ENCODE data around the gene HSDL2.

HSDL2 gene

GRCh38 chr9:112403614-112404201 lies 23.8 kb downstream of the HSDL2 start:
- H4K8ac ChIP-seq (ENCODE audit: low read depth, low read length) = no peak overlapping the region
- H3K4ac ChIP-seq (ENCODE audit: low read depth, low read length) = no peak overlapping the region
- no peak overlapping the region for H3K9ac ChIP-seq (ENCODE audit: low read length)
- no peaks in the 10 kb centered on the region for H3K36me3 ChIP-seq (ENCODE audit: control insufficient read depth, insufficient read depth, low read length)
- H2BK120ac ChIP-seq (ENCODE audit: low read depth, low read length) = no peak overlapping the region
- no peak overlapping the region for H2AK5ac ChIP-seq (ENCODE audit: low read length)
- H3K79me1 ChIP-seq (ENCODE audit: low read length) = no peaks in the 10 kb centered on the region
- H3K27ac ChIP-seq (ENCODE audit: low read depth, low read length) = no peak overlapping the region
- no peak overlapping the region for H2BK5ac ChIP-seq (ENCODE audit: low read length)
- H3K23ac ChIP-seq (ENCODE audit: low read length) = no peak overlapping the region
- H3K27me3 ChIP-seq (ENCODE audit: insufficient read depth, low read length, poor library complexity) = no peaks in the 10 kb centered on the region
- no CpG with 5 or more reads among the region's 4 CpGs for WGBS (ENCODE audit: extremely low coverage, insufficient coverage, low lambda C conversion rate)
- no peak overlapping the region for H3K4me2 ChIP-seq (ENCODE audit: low read length)
- no peak overlapping the region for H3K4me3 ChIP-seq (ENCODE audit: low read length)
- H4K5ac ChIP-seq (ENCODE audit: low read length) = no peak overlapping the region
- H3K56ac ChIP-seq (ENCODE audit: low read length) = no peak overlapping the region
- H3K79me2 ChIP-seq (ENCODE audit: control insufficient read depth, insufficient read depth, low read length) = no peaks in the 10 kb centered on the region
- no peak overlapping the region for H3K18ac ChIP-seq (ENCODE audit: low read length)
- DNase-seq = no peak
- H2BK15ac ChIP-seq (replicated peaks; ENCODE audit: low read depth) = no peak overlapping the region
- H3K4me1 ChIP-seq (ENCODE audit: control insufficient read depth, low read depth, low read length) = no peaks in the 10 kb centered on the region

GRCh38 chr9:112404508-112404932 lies 24.6 kb downstream of the HSDL2 start:
- no peak overlapping the region for H2BK120ac ChIP-seq (ENCODE audit: low read depth, low read length)
- H2BK15ac ChIP-seq (replicated peaks; ENCODE audit: low read depth) = no peak overlapping the region
- no peaks in the 10 kb centered on the region for H3K79me1 ChIP-seq (ENCODE audit: low read length)
- no peak overlapping the region for H3K27ac ChIP-seq (ENCODE audit: low read depth, low read length)
- no peaks in the 10 kb centered on the region for H3K4me1 ChIP-seq (ENCODE audit: control insufficient read depth, low read depth, low read length)
- no peak for DNase-seq
- no peak overlapping the region for H3K9ac ChIP-seq (ENCODE audit: low read length)
- no peak overlapping the region for H3K4ac ChIP-seq (ENCODE audit: low read depth, low read length)
- no peak overlapping the region for H2AK5ac ChIP-seq (ENCODE audit: low read length)
- no peaks in the 10 kb centered on the region for H3K79me2 ChIP-seq (ENCODE audit: control insufficient read depth, insufficient read depth, low read length)
- H3K4me2 ChIP-seq (ENCODE audit: low read length) = no peak overlapping the region
- H4K5ac ChIP-seq (ENCODE audit: low read length) = no peak overlapping the region
- H3K27me3 ChIP-seq (ENCODE audit: insufficient read depth, low read length, poor library complexity) = no peaks in the 10 kb centered on the region
- H3K56ac ChIP-seq (ENCODE audit: low read length) = no peak overlapping the region
- no peak overlapping the region for H3K23ac ChIP-seq (ENCODE audit: low read length)
- H3K18ac ChIP-seq (ENCODE audit: low read length) = no peak overlapping the region
- no peak overlapping the region for H3K4me3 ChIP-seq (ENCODE audit: low read length)
- H4K8ac ChIP-seq (ENCODE audit: low read depth, low read length) = no peak overlapping the region
- no CpG with 5 or more reads among the region's 3 CpGs for WGBS (ENCODE audit: extremely low coverage, insufficient coverage, low lambda C conversion rate)
- H3K36me3 ChIP-seq (ENCODE audit: control insufficient read depth, insufficient read depth, low read length) = no peaks in the 10 kb centered on the region
- no peak overlapping the region for H2BK5ac ChIP-seq (ENCODE audit: low read length)

- Histone ChIP-seq H3K4me1 (ENCODE audit: control insufficient read depth, low read depth, low read length) (no peaks in the 10 kb centered on the region), H3K79me2 (ENCODE audit: control insufficient read depth, insufficient read depth, low read length) (no peaks in the 10 kb centered on the region), H3K23ac (ENCODE audit: low read length) (no peak overlapping the region), H4K8ac (ENCODE audit: low read depth, low read length) (no peak overlapping the region), H3K56ac (ENCODE audit: low read length) (no peak overlapping the region), H3K36me3 (ENCODE audit: control insufficient read depth, insufficient read depth, low read length) (no peaks in the 10 kb centered on the region), H3K9ac (ENCODE audit: low read length) (no peak overlapping the region), H2AK5ac (ENCODE audit: low read length) (no peak overlapping the region), H2BK120ac (ENCODE audit: low read depth, low read length) (no peak overlapping the region), H2BK15ac (replicated peaks; ENCODE audit: low read depth) (no peak overlapping the region), H4K5ac (ENCODE audit: low read length) (no peak overlapping the region), H3K27ac (ENCODE audit: low read depth, low read length) (no peak overlapping the region), H3K4me3 (ENCODE audit: low read length) (no peak overlapping the region), H3K4me2 (ENCODE audit: low read length) (no peak overlapping the region), H3K4ac (ENCODE audit: low read depth, low read length) (no peak overlapping the region), H2BK5ac (ENCODE audit: low read length) (no peak overlapping the region), H3K27me3 (ENCODE audit: insufficient read depth, low read length, poor library complexity) (no peaks in the 10 kb centered on the region), H3K79me1 (ENCODE audit: low read length) (no peaks in the 10 kb centered on the region), H3K18ac (ENCODE audit: low read length) (no peak overlapping the region)
- no peak for DNase-seq
- no CpG with 5 or more reads among the region's 3 CpGs for WGBS (ENCODE audit: extremely low coverage, insufficient coverage, low lambda C conversion rate)
Measured at GRCh38 chr9:112408275-112408674, 28.4 kb downstream of the HSDL2 start.

- Histone ChIP-seq H4K5ac (ENCODE audit: low read length) (no peak overlapping the region), H3K18ac (ENCODE audit: low read length) (no peak overlapping the region), H3K4ac (ENCODE audit: low read depth, low read length) (no peak overlapping the region), H2BK120ac (ENCODE audit: low read depth, low read length) (no peak overlapping the region), H2AK5ac (ENCODE audit: low read length) (no peak overlapping the region), H3K23ac (ENCODE audit: low read length) (no peak overlapping the region), H4K8ac (ENCODE audit: low read depth, low read length) (no peak overlapping the region), H3K9ac (ENCODE audit: low read length) (no peak overlapping the region), H3K4me3 (ENCODE audit: low read length) (no peak overlapping the region), H3K4me2 (ENCODE audit: low read length) (no peak overlapping the region), H3K27me3 (ENCODE audit: insufficient read depth, low read length, poor library complexity) (no peaks in the 10 kb centered on the region), H3K56ac (ENCODE audit: low read length) (no peak overlapping the region), H3K4me1 (ENCODE audit: control insufficient read depth, low read depth, low read length) (no peaks in the 10 kb centered on the region), H2BK5ac (ENCODE audit: low read length) (no peak overlapping the region), H3K36me3 (ENCODE audit: control insufficient read depth, insufficient read depth, low read length) (no peaks in the 10 kb centered on the region), H3K79me2 (ENCODE audit: control insufficient read depth, insufficient read depth, low read length) (no peaks in the 10 kb centered on the region), H3K27ac (ENCODE audit: low read depth, low read length) (no peak overlapping the region), H2BK15ac (replicated peaks; ENCODE audit: low read depth) (no peak overlapping the region), H3K79me1 (ENCODE audit: low read length) (no peaks in the 10 kb centered on the region)
- WGBS (ENCODE audit: extremely low coverage, insufficient coverage, low lambda C conversion rate) = no CpG with 5 or more reads among the region's 4 CpGs
- no peak for DNase-seq
Measured at GRCh38 chr9:112408819-112409218, 28.9 kb downstream of the HSDL2 start.

GRCh38 chr9:112409758-112410157 lies 29.9 kb downstream of the HSDL2 start:
- H2BK5ac ChIP-seq (ENCODE audit: low read length) = no peak overlapping the region
- no peak for DNase-seq
- H3K4me2 ChIP-seq (ENCODE audit: low read length) = no peak overlapping the region
- no peak overlapping the region for H2BK120ac ChIP-seq (ENCODE audit: low read depth, low read length)
- H3K79me1 ChIP-seq (ENCODE audit: low read length) = no peaks in the 10 kb centered on the region
- H3K36me3 ChIP-seq (ENCODE audit: control insufficient read depth, insufficient read depth, low read length) = no peaks in the 10 kb centered on the region
- H3K9ac ChIP-seq (ENCODE audit: low read length) = no peak overlapping the region
- no peak overlapping the region for H3K56ac ChIP-seq (ENCODE audit: low read length)
- no peak overlapping the region for H3K4ac ChIP-seq (ENCODE audit: low read depth, low read length)
- no peak overlapping the region for H3K23ac ChIP-seq (ENCODE audit: low read length)
- no CpG with 5 or more reads among the region's 4 CpGs for WGBS (ENCODE audit: extremely low coverage, insufficient coverage, low lambda C conversion rate)
- H3K4me1 ChIP-seq (ENCODE audit: control insufficient read depth, low read depth, low read length) = no peaks in the 10 kb centered on the region
- H3K79me2 ChIP-seq (ENCODE audit: control insufficient read depth, insufficient read depth, low read length) = no peaks in the 10 kb centered on the region
- no peak overlapping the region for H2BK15ac ChIP-seq (replicated peaks; ENCODE audit: low read depth)
- H3K18ac ChIP-seq (ENCODE audit: low read length) = no peak overlapping the region
- no peak overlapping the region for H3K4me3 ChIP-seq (ENCODE audit: low read length)
- H4K5ac ChIP-seq (ENCODE audit: low read length) = no peak overlapping the region
- H3K27ac ChIP-seq (ENCODE audit: low read depth, low read length) = no peak overlapping the region
- no peak overlapping the region for H2AK5ac ChIP-seq (ENCODE audit: low read length)
- H4K8ac ChIP-seq (ENCODE audit: low read depth, low read length) = no peak overlapping the region
- H3K27me3 ChIP-seq (ENCODE audit: insufficient read depth, low read length, poor library complexity) = no peaks in the 10 kb centered on the region

- Histone ChIP-seq H3K18ac (ENCODE audit: low read length) (no peak overlapping the region), H2AK5ac (ENCODE audit: low read length) (no peak overlapping the region), H3K23ac (ENCODE audit: low read length) (no peak overlapping the region), H3K4ac (ENCODE audit: low read depth, low read length) (no peak overlapping the region), H3K4me3 (ENCODE audit: low read length) (no peak overlapping the region), H3K27me3 (ENCODE audit: insufficient read depth, low read length, poor library complexity) (no peaks in the 10 kb centered on the region), H3K4me2 (ENCODE audit: low read length) (no peak overlapping the region), H2BK5ac (ENCODE audit: low read length) (no peak overlapping the region), H3K9ac (ENCODE audit: low read length) (no peak overlapping the region), H3K27ac (ENCODE audit: low read depth, low read length) (no peak overlapping the region), H4K5ac (ENCODE audit: low read length) (no peak overlapping the region), H2BK15ac (replicated peaks; ENCODE audit: low read depth) (no peak overlapping the region), H3K56ac (ENCODE audit: low read length) (no peak overlapping the region), H3K79me1 (ENCODE audit: low read length) (no peaks in the 10 kb centered on the region), H2BK120ac (ENCODE audit: low read depth, low read length) (no peak overlapping the region), H3K36me3 (ENCODE audit: control insufficient read depth, insufficient read depth, low read length) (no peaks in the 10 kb centered on the region), H4K8ac (ENCODE audit: low read depth, low read length) (no peak overlapping the region), H3K79me2 (ENCODE audit: control insufficient read depth, insufficient read depth, low read length) (no peaks in the 10 kb centered on the region), H3K4me1 (ENCODE audit: control insufficient read depth, low read depth, low read length) (no peaks in the 10 kb centered on the region)
- no CpG with 5 or more reads among the region's 1 CpG for WGBS (ENCODE audit: extremely low coverage, insufficient coverage, low lambda C conversion rate)
- DNase-seq = no peak
Measured at GRCh38 chr9:112411626-112412027, 31.7 kb downstream of the HSDL2 start.
